GM13977 (cell line): ENCODE results near the gene HCAR3.
"Not testable (repeated sequence)": the region's sequence is repeated elsewhere in the genome, so short reads cannot be mapped to it uniquely, and the experiment has no call there.

Experiments used
- DNase-seq: peaks from one replicate; pipeline ENCODE4 v3.0.0; 2012; ENCODE audit warnings: low spot score
- in situ Hi-C: fragments of 300-500 bp; cut with MboI; formaldehyde crosslinking; loops from one replicate; pipeline ENCODE4 v1.12.0; 2022; ENCODE audit warnings: low sequenced_read_pairs, low pct_unique_long_range_greater_than_20kb, mixed read lengths, inconsistent platforms; ENCODE audit not compliant: unreplicated experiment
- TF ChIP-seq, protein P1 (sequence below): IDR thresholded peaks from 2 replicates; pipeline ENCODE4 v1.5.1; 2012; ENCODE audit warnings: mild to moderate bottlenecking, control low read depth; ENCODE audit not compliant: insufficient read depth; ENCODE audit errors: extremely low read depth, missing control alignments

HCAR3 gene

GRCh38 chr12:122716658-122717057, at the start of gene HCAR3:
HCAR3 (minus strand) TSS chr12:122716811; CDS start chr12:122716737, 74 bp downstream.
- DNase-seq, in situ Hi-C loops: not testable (repeated sequence)

DNA sequence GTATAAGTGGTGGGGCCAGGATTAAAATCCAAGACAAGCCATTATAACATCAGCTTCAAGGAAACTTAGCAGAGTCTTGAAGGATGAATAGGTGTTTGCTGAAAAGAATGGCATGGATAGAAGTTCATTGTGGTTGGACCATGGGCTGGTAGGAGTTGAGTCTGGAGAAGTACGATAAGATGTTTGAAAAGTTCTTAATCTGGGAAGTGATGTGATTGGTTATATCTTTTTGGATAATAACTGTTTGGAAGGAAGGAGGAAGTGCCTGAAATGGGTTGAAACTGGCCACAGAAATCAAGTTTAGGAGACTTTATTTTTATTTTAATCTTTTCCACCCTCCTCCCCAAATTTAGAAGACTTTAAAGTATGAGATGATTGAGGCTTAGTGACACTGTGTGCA, 41.0 kb upstream of the HCAR3 start:
- no peak for DNase-seq
- in situ Hi-C loops, result loop anchor here (10.0 kb wide), 1 partner anchor 123 kb away; no protein-coding TSS in a partner anchor
- TF ChIP-seq, protein P1, sequence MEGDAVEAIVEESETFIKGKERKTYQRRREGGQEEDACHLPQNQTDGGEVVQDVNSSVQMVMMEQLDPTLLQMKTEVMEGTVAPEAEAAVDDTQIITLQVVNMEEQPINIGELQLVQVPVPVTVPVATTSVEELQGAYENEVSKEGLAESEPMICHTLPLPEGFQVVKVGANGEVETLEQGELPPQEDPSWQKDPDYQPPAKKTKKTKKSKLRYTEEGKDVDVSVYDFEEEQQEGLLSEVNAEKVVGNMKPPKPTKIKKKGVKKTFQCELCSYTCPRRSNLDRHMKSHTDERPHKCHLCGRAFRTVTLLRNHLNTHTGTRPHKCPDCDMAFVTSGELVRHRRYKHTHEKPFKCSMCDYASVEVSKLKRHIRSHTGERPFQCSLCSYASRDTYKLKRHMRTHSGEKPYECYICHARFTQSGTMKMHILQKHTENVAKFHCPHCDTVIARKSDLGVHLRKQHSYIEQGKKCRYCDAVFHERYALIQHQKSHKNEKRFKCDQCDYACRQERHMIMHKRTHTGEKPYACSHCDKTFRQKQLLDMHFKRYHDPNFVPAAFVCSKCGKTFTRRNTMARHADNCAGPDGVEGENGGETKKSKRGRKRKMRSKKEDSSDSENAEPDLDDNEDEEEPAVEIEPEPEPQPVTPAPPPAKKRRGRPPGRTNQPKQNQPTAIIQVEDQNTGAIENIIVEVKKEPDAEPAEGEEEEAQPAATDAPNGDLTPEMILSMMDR, result no peak

DNA sequence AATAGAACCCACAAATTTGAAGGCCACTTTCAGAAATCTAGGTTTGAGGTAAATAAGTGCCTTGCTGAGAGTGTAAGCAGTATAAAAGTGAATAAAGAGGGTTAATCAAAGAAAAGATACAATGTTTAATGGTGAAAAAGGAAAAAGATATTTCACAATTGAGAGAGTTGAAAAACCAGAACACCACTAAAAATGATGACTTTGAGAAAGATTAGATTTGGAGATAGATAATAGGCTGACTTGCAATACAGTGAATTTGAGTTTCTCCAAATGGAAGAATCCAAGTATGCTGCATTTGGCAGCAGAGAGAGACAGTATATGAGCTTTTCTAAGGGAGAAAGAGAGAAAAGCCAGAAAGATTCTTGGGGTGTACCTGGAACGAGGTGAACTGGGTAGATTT, 38.2 kb upstream of the HCAR3 start:
- TF ChIP-seq, protein P1, result no peak
- DNase-seq, result no peak
- in situ Hi-C loops, result loop anchor here (10.0 kb wide), 1 partner anchor 120 kb away; no protein-coding TSS in a partner anchor

DNA sequence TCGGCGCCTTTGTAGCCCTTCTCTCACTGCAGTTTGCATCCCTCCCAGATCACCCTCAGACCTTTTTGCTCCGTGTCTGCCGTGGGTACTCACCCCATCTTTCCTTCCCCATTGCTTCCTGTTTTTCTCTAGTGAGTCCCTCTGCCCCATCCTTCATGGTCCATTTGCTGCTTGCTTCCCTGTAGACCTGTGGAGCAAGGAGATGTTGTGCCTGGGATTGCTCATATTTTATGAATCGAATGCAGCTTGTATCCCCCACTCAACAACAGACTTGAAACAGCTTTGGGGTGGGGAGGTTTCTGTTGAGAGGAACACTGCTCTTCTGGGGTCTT, 36.7 kb upstream of the HCAR3 start:
- TF ChIP-seq, protein P1, result no peak
- in situ Hi-C loops, result loop anchor here (10.0 kb wide), 1 partner anchor 118 kb away; no protein-coding TSS in a partner anchor

DNA sequence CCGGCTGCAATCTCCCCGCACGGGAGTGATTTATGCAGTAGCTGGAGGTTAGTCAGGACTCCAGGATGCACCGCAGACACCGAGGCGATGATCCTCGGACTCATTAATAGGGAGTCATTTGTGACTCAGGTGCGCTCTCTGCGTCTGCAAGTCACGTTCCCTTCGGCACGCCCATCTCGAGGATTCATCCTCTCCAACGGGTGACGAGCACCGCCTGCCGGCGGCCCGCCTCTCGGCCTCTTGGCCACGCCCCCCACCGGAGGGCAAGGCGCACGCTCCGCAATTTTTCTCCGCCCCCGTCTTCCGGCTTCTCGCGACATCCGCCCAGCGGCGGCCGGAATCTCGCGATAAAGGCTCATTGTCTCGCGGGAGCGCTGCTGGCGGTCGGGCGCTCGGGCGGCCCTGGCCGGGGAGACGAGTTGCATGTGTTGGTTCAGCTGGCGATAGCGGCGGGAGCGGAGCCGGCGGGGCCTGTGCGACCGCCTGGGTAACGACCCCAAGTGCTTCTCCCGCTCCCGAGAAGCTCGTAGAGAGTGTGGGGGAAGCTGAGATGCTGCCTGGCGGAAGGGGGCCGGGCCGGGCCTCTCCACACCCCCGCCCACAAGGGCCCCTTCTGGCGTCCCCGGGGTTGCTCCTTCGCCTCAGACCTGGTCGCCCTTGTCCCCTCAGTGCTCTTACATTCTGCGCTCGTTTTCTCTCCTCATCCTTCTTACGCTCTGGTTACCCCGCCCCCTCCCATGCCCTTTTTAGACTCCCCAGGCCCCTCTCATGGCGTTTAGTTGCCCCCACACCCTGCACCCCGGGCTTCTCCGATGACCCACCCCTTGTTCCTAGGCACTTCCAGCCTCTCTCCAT, 36.1 kb upstream of the HCAR3 start, which contains the start of gene DENR:
Gene DENR, plus strand, starts transcription at position 361 of the 855 bp plus-strand sequence. CDS start 878 bp downstream, outside the sequence.
- TF ChIP-seq, protein P1, result peak; percentile 97
- DNase-seq, result peak; percentile 95
- in situ Hi-C loops, result loop anchor here (10.0 kb wide), 1 partner anchor 118 kb away; no protein-coding TSS in a partner anchor

More for the DNA sequence above, 36.7 kb upstream of the HCAR3 start:
- no peak for DNase-seq

- not testable (repeated sequence) for DNase-seq
- in situ Hi-C loops, result loop anchor here (10.0 kb wide), 1 partner anchor 116 kb away; no protein-coding TSS in a partner anchor
These were observed 34.3 kb upstream of the HCAR3 start for GRCh38 chr12:122750781-122751515.

GRCh38 chr12:122749569-122750332, 33.1 kb upstream of the HCAR3 start:
- in situ Hi-C loops, result loop anchor here (10.0 kb wide), 1 partner anchor 115 kb away; no protein-coding TSS in a partner anchor
- TF ChIP-seq, protein P1, result no peak
- no peak for DNase-seq
